ENCODE measurements around the gene LCN6.
"Not testable (repeated sequence)": the region's sequence is repeated elsewhere in the genome, so short reads cannot be mapped to it uniquely, and the experiment has no call there.

The LCN6 gene

GRCh38 chr9:136782452-136782851 is 34.1 kb upstream of the LCN6 start:
- DNase-seq, result no peak

DNA sequence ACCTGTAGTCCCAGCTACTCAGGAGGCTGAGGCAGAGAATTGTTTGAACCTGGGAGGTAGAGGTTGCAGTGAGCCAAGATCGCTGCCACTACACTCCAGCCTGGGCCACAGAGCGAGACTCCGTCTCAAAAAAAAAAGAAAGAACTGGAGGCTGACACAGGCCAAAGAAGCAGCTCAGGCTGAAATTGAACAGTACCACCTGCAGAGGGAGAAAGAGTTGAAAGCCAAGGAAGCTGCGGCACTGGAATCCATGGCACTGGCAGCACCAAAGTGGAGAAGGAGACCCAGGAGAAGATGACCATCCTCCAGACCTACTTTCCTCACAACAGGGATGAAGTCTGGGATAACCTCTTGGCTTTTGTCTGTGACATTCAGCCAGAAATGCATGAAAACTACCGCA is 31.5 kb upstream of the LCN6 start:
- DNase-seq, result no peak

GRCh38 chr9:136777359-136777758 is 29.0 kb upstream of the LCN6 start:
- DNase-seq, result no peak

GRCh38 chr9:136776947-136777346 is 28.6 kb upstream of the LCN6 start:
- no peak for DNase-seq

DNA sequence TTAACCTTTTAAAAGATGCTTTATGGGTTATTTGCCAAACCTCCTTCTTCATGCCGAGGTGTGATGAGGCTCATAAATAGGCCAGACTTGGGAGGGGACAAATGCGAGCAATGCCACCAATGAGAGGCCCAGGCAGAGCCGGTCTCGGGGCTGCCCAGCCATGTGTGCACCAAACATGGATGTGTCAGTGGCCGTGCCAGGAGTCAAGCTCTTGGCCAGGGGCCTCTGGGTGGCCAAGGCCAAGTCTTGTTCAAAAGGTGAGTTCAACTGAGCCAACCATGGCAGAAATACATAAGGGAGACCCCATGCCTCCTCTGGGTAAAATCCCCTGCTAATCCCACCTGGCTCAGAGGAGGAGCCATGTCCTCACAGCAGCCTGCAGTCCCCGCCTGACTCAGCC is 26.9 kb upstream of the LCN6 start:
- DNase-seq, result no peak

DNA sequence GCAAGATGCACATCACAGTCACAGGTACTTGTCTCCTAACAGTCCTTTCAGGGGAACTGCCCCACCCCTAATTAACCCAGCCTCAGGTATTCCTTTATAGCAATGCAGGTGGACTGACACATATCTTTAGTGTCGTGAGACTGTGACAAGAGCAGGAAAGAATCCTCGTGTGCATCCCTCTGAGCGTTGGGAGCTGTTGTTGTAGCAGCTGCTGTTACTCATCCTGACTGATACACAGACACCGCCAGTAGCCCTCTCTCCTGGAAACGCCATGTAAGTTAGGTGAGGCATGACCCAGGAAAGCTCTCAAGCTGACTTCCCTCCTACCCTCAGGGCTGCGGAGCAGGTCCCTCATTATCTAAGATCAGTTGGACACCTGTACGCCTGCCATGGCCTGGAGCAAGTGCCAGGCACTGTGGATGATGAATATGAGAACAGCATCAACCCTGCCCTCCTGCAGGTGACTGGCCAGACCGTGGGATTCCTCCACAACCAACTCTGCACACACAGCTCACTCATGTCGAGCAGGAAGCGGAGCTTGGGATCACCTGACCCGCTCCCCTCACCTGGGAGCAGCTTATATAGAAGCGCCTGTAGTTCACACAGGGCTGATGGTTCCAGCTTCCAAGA is 26.2 kb upstream of the LCN6 start:
- DNase-seq, result no peak

GRCh38 chr9:136773386-136774044 is 25.2 kb upstream of the LCN6 start:
- no peak for DNase-seq

GRCh38 chr9:136771907-136772415 is 23.6 kb upstream of the LCN6 start:
- no peak for DNase-seq

DNA sequence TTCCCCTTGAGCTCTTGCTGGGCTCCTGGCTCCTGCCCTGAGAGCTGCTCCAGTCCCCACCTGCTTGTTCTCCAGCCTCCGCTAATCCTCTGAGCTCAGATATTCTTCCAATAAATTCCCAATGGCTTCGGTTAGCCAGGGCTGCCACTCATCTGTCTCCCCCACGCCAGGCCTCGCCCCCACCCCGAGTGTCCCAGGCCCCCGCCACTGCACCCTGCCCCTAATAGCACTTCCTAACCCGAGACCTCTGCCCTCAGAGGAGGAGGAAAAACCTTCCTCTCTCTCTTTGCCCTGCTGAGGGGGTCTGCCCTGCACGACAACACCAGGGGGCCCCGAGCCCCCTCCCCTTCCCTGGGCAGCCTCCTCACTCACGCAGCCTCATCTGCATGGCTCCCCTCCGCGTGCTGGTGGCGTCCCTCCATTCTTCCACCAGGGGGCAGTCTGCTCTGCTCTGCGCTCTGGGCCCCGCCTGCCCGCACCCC is 21.4 kb upstream of the LCN6 start:
- DNase-seq, result no peak

DNA sequence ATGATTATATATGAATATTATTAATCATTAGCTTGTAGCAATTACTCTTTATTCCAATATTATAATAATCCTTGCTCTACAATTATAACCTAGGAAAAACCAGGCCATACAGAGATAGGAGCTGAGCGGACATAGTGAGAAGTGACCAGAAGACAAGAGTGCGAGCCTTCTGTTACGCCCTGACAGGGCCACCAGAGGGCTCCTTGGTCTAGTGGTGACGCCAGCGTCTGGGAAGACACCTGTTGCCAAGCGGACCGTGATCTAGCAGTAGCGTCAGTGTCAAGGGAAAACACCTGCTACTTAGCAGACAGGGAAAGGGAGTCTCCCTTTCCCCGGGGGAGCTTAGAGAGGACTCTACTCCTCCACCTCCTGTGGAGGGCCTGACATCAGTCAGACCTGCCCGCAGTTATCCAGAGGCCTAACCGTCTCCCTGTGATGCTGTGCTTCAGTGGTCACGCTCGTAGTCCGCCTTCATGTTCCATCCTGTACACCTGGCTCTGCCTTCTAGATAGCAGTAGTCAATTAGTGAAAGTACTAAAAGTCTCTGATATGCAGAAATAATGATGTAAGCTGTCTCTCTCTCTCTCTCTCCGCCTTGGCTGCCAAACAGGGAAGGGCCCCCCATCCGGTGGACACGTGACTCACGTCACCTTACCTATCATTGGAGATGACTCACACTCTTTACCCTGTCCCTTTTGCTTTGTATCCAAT is 18.2 kb upstream of the LCN6 start:
- not testable (repeated sequence) for DNase-seq

DNA sequence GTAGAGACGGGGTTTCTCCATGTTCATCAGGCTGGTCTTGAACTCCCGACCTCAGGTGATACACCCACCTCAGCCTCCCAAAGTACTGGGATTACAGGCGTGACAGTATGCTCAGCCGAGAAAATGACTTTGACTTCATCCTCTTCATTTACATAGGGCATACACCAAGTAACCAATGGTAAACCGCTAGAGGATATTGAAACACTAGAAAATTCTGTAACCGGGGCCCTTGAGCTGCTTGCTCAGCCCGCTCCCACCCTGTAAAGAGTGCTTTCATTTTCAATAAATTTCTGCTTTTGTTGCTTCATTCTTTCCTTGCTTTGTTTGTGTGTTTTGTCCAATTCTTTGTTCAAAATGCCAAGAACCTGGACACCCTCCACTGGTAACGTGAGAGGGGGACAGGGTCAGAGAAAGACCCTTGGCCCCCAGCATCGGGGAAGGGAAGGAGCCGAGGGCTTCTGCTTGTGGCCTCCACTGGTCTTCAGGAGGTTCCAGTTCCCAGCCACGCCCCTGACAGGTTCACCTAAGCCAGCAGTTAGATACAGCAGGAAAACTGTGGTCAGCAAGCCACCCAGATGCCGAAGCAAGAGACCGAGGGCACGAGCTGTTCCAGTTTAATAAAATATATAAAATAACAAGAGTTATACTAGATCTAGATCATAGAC is 17.6 kb upstream of the LCN6 start:
- not testable (repeated sequence) for DNase-seq

GRCh38 chr9:136765041-136765440 is 16.7 kb upstream of the LCN6 start:
- DNase-seq, result no peak

- DNase-seq, result no peak
Measured at GRCh38 chr9:136764301-136764891, 16.1 kb upstream of the LCN6 start, which contains the start of gene LCN15. Gene LCN15, minus strand, starts transcription at chr9:136764518. Its CDS starts 30 bp downstream, at chr9:136764488.

- DNase-seq, result no peak
Measured at GRCh38 chr9:136763649-136764035, 15.3 kb upstream of the LCN6 start.

GRCh38 chr9:136762915-136763648 is 14.8 kb upstream of the LCN6 start:
- DNase-seq, result peak; percentile 27

- DNase-seq, result no peak
Measured at GRCh38 chr9:136762221-136762691, 13.9 kb upstream of the LCN6 start.

DNA sequence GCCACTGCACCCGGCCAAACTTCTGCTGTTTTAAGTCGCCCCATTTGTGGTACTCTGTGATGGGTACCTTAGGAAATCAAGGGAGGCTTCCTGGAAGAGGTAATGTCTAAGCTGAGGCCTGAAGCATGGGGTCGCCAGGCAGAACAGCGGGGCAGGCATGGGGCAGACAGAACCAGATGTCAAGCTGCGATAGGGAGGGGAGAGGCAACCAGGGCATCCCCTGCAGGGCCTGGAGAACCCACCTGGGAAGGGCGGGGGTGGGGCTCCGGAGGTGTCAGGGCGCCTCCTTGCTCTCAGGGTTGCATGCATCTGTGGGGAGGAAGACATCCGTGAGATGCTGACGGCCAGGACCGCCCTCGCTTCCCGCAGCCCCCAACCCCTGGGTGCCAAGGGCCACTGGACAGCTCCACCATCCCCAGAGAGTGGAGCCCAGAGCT is 13.2 kb upstream of the LCN6 start:
- DNase-seq, result no peak

DNA sequence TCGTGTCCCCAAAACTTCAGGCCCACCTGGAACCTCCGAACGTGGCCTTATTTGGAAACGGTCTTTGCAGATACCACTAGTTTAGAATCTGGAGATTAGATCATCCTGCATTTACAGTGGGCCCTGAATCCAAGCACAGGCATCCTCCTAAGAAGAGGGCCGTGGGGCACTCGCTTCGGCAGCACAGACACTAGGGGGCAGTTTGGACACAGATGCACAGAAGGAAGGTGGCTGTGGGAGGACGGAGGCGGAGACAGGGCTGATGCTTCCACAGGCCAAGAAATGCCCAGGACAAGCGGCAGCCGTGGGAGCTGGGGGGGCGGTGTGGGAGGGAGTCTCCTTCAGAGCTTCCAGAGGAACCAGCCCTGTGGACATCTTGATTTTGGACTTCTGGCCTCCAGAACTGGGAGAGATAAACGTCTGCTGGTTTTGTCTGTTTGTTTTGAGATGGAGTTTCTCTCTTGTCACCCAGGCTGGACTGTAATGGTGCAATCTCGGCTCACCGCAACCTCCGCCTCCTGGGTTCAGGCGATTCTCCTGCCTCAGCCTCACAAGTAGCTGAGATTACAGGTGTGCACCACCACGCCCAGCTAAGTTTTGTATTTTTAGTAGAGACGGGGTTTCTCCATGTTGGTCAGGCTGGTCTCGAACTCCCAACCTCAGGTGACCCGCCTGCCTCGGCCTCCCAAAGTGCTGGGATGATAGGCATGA is 12.7 kb upstream of the LCN6 start:
- peak; percentile 62 for DNase-seq

GRCh38 chr9:136760424-136760823 is 12.1 kb upstream of the LCN6 start:
- no peak for DNase-seq

DNA sequence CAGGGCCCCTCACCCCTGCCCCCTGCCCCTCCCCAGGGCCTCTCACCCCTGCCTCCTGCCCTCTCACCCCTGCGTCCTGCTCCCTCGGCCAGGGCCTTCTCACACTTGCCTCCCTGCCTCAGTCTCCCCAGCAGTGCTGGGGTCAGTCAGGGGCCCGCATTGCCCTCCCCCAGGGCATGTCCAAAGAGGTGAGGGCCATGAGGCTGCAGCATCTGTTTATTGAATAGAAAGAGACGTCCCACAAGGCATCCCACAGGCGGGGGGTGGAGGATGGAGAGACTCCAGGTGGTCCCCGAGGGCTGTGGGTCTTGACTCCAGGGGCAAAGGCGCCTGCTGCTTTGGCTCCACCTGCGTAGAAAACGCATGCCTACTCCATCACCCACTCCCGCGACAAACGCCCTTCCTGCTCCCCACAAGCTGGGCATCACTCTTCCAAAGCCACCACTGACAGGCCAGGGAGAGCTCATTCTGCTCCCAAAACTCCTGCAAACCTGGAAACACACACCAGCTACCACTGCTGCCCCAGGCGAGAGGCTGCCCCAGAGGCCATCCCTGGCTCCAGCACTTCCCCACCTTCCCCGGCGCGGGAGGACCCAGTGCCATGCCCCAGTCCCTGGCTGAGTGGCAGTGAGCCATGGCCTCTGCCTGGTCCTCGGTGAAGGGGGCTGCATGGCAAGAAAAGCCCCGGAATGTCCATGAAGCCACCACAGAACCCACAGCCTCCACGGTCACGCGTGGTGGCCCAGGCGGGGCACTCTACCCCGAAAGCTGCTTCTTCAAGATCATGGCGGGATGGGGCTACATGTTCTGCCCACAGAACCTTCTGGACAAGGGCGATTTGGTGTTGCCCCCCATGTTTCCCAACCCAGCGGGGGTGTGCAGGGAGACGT is 11.4 kb upstream of the LCN6 start:
- no peak for DNase-seq

Measured in NCI-H226 (cell line).